Measurements from ENCODE around the gene ATP10A. TPM values are rescaled to one million over a fixed set of nuclear protein-coding genes. Genes with fewer than 3 reads are reported as not detected.

ATP10A gene
- total RNA-seq, 1 experiment from 2014 or later = 3.9 TPM

GRCh38 chr15:25684521-25685431, 178.4 kb downstream of the ATP10A start:
- no peaks in the 10 kb centered on the region for H3K9me3 ChIP-seq (ENCODE audit: control insufficient read depth, low read depth, low read length)
- no peak overlapping the region for H3K4me3 Mint-ChIP-seq
- H3K4ac ChIP-seq (ENCODE audit: low read depth, low read length) = no peak overlapping the region
- H4K8ac ChIP-seq (replicated peaks; ENCODE audit: insufficient read length, low read depth, low read length) = no peak overlapping the region
- H3K23ac ChIP-seq (ENCODE audit: insufficient read length, low read depth, low read length) = no peak overlapping the region
- peaks cover 3% of the 10 kb centered on the region for H4K20me1 ChIP-seq (ENCODE audit: control insufficient read depth, insufficient read depth, insufficient read length)
- H4K5ac ChIP-seq (ENCODE audit: insufficient read length, low read depth, low read length) = no peak overlapping the region
- H3K14ac ChIP-seq (ENCODE audit: insufficient read depth, low read length) = no peak overlapping the region
- H3K27me3 Mint-ChIP-seq (ENCODE audit: low read depth) = peaks cover 19% of the 10 kb centered on the region
- no peaks in the 10 kb centered on the region for H3K79me2 ChIP-seq (ENCODE audit: insufficient read depth, low read length)
- H3K27ac ChIP-seq (ENCODE audit: insufficient read length, low read depth, low read length) = no peak overlapping the region
- H3K9ac ChIP-seq (ENCODE audit: extremely low read depth, insufficient read length, low read length) = no peak overlapping the region
- H3K27ac Mint-ChIP-seq = no peak overlapping the region; a peak in 1 of 7 replicates
- H3K18ac ChIP-seq (ENCODE audit: insufficient read length, low read depth, low read length) = no peak overlapping the region
- H2BK120ac ChIP-seq (ENCODE audit: low read depth, low read length, poor library complexity, severe bottlenecking) = no peak overlapping the region
- WGBS (ENCODE audit: extremely low coverage, insufficient read length, low lambda C conversion rate) = no CpG with 5 or more reads among the region's 13 CpGs
- peaks cover 3 to 8% of the 10 kb centered on the region in 2 experiments; a peak in 3 of 5 replicates for H3K9me3 Mint-ChIP-seq
- no peak for DNase-seq
- H2BK20ac ChIP-seq (ENCODE audit: low read depth, low read length, poor library complexity, severe bottlenecking) = no peak overlapping the region
- H3K27me3 ChIP-seq (ENCODE audit: insufficient read depth, low read length) = no peaks in the 10 kb centered on the region
- H3K79me1 ChIP-seq (ENCODE audit: insufficient read depth, low read depth, low read length, poor library complexity, severe bottlenecking) = no peaks in the 10 kb centered on the region
- TF ChIP-seq CTCF (conservative IDR thresholded peaks at IDR 0.05) = peak; percentile 18; the same call in 2 of the 3 replicates
- H2BK12ac ChIP-seq (ENCODE audit: insufficient read length, low read depth, low read length) = no peak overlapping the region
- H3K56ac ChIP-seq (ENCODE audit: insufficient read length, low read depth, low read length) = no peak overlapping the region
- H2AFZ ChIP-seq (ENCODE audit: low read length) = no peak overlapping the region
- no peaks in the 10 kb centered on the region for H3K23me2 ChIP-seq (ENCODE audit: insufficient read length, low read depth, low read length, poor library complexity, severe bottlenecking)
- no peak overlapping the region for H3K4me2 ChIP-seq (ENCODE audit: insufficient read depth, insufficient read length, low read length)
- no peak overlapping the region for H4K91ac ChIP-seq (ENCODE audit: insufficient read length, low read depth, low read length)
- peaks cover 19 to 40% of the 10 kb centered on the region in 2 experiments for H3K4me1 Mint-ChIP-seq
- no peak overlapping the region for H2BK5ac ChIP-seq (ENCODE audit: insufficient read length, low read length)
- no peak overlapping the region for H2BK15ac ChIP-seq (ENCODE audit: low read depth, low read length)
- H3K36me3 Mint-ChIP-seq (ENCODE audit: insufficient read depth in 1 of 3, low read depth in 3 of 3) = peaks cover 5 to 13% (median 12%) of the 10 kb centered on the region in 3 experiments; a peak in 6 of 7 replicates
- H3T11ph ChIP-seq (ENCODE audit: low read length) = no peak overlapping the region
- no peak overlapping the region for H2AK5ac ChIP-seq (ENCODE audit: insufficient read length, low read length)
- no peaks in the 10 kb centered on the region for H3K4me1 ChIP-seq (ENCODE audit: insufficient read depth, low read length)
